ENCODE measurements around the gene ATF3. TPM values are rescaled to one million over a fixed set of nuclear protein-coding genes. Genes with fewer than 3 reads are reported as not detected.

ATF3 gene
- total RNA-seq, 1 experiment from 2014 or later: 43.2 TPM

DNA sequence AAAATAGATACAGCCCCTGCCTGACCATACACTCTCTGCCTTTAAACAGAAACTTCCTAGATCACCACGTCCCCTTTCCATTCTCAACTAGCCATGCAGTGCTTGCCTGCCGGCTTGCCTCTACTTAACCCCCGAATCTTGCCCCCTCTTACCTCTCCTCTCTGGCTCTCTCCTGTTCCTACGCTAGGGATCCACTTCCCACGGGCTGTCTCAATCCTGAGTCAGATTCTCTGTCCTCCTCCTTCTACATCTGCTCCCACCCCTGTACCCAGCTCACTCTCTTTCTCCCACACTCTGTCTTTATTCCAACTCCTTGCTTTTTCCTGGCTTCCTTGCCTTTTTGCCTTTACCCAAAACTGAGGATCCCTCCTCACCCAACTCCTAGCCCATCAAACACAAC, 29.3 kb downstream of the ATF3 start:
- no peak overlapping the region for H3K9ac ChIP-seq (ENCODE audit: low read length)
- ChIA-PET CTCF (no interaction called here), POLR2A (no interaction called here), RAD21 (ENCODE audit: low non-redundant PET in 1 of 2, low total read pairs in 2 of 2, uncharacterized antibody in 2 of 2, unreplicated experiment in 2 of 2) (no interaction called here)
- TF ChIP-seq, protein P1, sequence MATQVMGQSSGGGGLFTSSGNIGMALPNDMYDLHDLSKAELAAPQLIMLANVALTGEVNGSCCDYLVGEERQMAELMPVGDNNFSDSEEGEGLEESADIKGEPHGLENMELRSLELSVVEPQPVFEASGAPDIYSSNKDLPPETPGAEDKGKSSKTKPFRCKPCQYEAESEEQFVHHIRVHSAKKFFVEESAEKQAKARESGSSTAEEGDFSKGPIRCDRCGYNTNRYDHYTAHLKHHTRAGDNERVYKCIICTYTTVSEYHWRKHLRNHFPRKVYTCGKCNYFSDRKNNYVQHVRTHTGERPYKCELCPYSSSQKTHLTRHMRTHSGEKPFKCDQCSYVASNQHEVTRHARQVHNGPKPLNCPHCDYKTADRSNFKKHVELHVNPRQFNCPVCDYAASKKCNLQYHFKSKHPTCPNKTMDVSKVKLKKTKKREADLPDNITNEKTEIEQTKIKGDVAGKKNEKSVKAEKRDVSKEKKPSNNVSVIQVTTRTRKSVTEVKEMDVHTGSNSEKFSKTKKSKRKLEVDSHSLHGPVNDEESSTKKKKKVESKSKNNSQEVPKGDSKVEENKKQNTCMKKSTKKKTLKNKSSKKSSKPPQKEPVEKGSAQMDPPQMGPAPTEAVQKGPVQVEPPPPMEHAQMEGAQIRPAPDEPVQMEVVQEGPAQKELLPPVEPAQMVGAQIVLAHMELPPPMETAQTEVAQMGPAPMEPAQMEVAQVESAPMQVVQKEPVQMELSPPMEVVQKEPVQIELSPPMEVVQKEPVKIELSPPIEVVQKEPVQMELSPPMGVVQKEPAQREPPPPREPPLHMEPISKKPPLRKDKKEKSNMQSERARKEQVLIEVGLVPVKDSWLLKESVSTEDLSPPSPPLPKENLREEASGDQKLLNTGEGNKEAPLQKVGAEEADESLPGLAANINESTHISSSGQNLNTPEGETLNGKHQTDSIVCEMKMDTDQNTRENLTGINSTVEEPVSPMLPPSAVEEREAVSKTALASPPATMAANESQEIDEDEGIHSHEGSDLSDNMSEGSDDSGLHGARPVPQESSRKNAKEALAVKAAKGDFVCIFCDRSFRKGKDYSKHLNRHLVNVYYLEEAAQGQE (IDR thresholded peaks at IDR 0.05; ENCODE audit: low read depth): no peak
- TF ChIP-seq ZFX (IDR thresholded peaks at IDR 0.05) (no peak), EGR1 (IDR thresholded peaks at IDR 0.05; ENCODE audit: low read depth) (no peak), ELF1 (IDR thresholded peaks at IDR 0.05; ENCODE audit: borderline replicate concordance, low read depth) (no peak), JUND (IDR thresholded peaks at IDR 0.05) (no peak), TCF7L2 (IDR thresholded peaks at IDR 0.05; ENCODE audit: borderline replicate concordance, extremely low read depth, insufficient read depth, insufficient read length) (no peak), POLR2A (IDR thresholded peaks at IDR 0.05; ENCODE audit: borderline replicate concordance, extremely low read depth, insufficient read depth, insufficient read length) (no peak), CBX3 (IDR thresholded peaks at IDR 0.05; ENCODE audit: low read depth) (no peak), FOSL1 (IDR thresholded peaks at IDR 0.05; ENCODE audit: low read depth) (no peak), EZH2 (IDR thresholded peaks at IDR 0.05) (no peak), CEBPB (IDR thresholded peaks at IDR 0.05; ENCODE audit: low read depth) (no peak), SIN3A (IDR thresholded peaks at IDR 0.05; ENCODE audit: low read depth) (no peak)
- TF ChIP-seq, protein P2, sequence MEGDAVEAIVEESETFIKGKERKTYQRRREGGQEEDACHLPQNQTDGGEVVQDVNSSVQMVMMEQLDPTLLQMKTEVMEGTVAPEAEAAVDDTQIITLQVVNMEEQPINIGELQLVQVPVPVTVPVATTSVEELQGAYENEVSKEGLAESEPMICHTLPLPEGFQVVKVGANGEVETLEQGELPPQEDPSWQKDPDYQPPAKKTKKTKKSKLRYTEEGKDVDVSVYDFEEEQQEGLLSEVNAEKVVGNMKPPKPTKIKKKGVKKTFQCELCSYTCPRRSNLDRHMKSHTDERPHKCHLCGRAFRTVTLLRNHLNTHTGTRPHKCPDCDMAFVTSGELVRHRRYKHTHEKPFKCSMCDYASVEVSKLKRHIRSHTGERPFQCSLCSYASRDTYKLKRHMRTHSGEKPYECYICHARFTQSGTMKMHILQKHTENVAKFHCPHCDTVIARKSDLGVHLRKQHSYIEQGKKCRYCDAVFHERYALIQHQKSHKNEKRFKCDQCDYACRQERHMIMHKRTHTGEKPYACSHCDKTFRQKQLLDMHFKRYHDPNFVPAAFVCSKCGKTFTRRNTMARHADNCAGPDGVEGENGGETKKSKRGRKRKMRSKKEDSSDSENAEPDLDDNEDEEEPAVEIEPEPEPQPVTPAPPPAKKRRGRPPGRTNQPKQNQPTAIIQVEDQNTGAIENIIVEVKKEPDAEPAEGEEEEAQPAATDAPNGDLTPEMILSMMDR (IDR thresholded peaks at IDR 0.05 in 2 of 3, conservative IDR thresholded peaks at IDR 0.05 in 1 of 3; ENCODE audit: borderline replicate concordance in 1 of 3, insufficient read depth in 1 of 3, low read depth in 2 of 3, low read length in 2 of 3): no peak
- no peaks in the 10 kb centered on the region for H4K20me1 ChIP-seq (ENCODE audit: insufficient read depth)
- intact Hi-C loops (cut with micrococcal nuclease): no loop called here
- H3K79me2 ChIP-seq (ENCODE audit: insufficient read depth, low read length): no peaks in the 10 kb centered on the region
- DNase-seq (ENCODE audit: low read depth, low spot score): no peak
- H3K9me3 ChIP-seq (ENCODE audit: control insufficient read depth in 1 of 2, insufficient read depth in 1 of 2, low read depth in 1 of 2, low read length in 2 of 2): no peaks in the 10 kb centered on the region
- H2AFZ ChIP-seq (ENCODE audit: low read depth, low read length, poor library complexity, severe bottlenecking): no peak overlapping the region
- peaks cover 0 to 6% of the 10 kb centered on the region in 2 experiments; a peak in 1 of 4 replicates for H3K4me1 ChIP-seq (ENCODE audit: control insufficient read depth in 1 of 2, insufficient read depth in 2 of 2, low read length in 2 of 2)
- no peaks in the 10 kb centered on the region; the same call in 1 of the 2 replicates for H3K9me2 ChIP-seq (ENCODE audit: insufficient read depth)
- H3K27ac ChIP-seq (ENCODE audit: low read depth, low read length): no peak overlapping the region
- no TSS peak for BruUV-seq (replicated peaks)
- no peak overlapping the region for H3K4me3 ChIP-seq (replicated peaks in 1 of 2; ENCODE audit: low read depth in 1 of 2, low read length in 2 of 2)
- H3K4me2 ChIP-seq (ENCODE audit: low read length): no peak overlapping the region
- ATAC-seq: no peak
- no peaks in the 10 kb centered on the region for H3K27me3 ChIP-seq (ENCODE audit: insufficient read depth, low read length)
- no peaks in the 10 kb centered on the region for H3K36me3 ChIP-seq (ENCODE audit: control insufficient read depth in 1 of 2, insufficient read depth in 2 of 2, low read length in 2 of 2)
